Left lobe of liver (tissue), 2 donors: ENCODE measurements around the gene FOXK1. TPM values are rescaled to one million over a fixed set of nuclear protein-coding genes. Genes with fewer than 3 reads are reported as not detected.

ENCODE experiments used
- ATAC-seq: fragments of 200-7000 bp; cut with Tn5 transposase; one replicate; pipeline ENCODE4 v1.9.1; 2020; ENCODE audit warnings: mild to moderate bottlenecking, moderate library complexity
- DNase-seq: peaks from one replicate; pipeline ENCODE4 v3.0.0-alpha.2; 2020; ENCODE audit warnings: low spot score
- total RNA-seq: library from RNA; stranded (reverse); gene quantifications from one replicate; pipeline ENCODE4 v1.2.1, GENCODE V29; 2021
- donor health status: DM: no; HTN: no; CAD: no; lungs with moderate emphysema.
- donor health status: DM: no; HTN: yes; CAD: no.

The FOXK1 gene
- total RNA-seq, 1 donor from 2014 or later: 8.4 TPM

- DNase-seq: no peak
- ATAC-seq: no peak
These were observed 80.3 kb downstream of the FOXK1 start for GRCh38 chr7:4762121-4763055.

- DNase-seq: no peak
- ATAC-seq: no peak
These were observed 81.1 kb downstream of the FOXK1 start for GRCh38 chr7:4763091-4763793.

GRCh38 chr7:4763794-4764185, 81.7 kb downstream of the FOXK1 start:
- no peak for ATAC-seq
- no peak for DNase-seq

GRCh38 chr7:4764402-4765007, 82.4 kb downstream of the FOXK1 start:
- DNase-seq (no peak), ATAC-seq (no peak)

- DNase-seq: no peak
- ATAC-seq: peak; percentile 31
These were observed 83.8 kb downstream of the FOXK1 start for GRCh38 chr7:4765776-4766490.

- ATAC-seq (no peak), DNase-seq (no peak)
These were observed 84.8 kb downstream of the FOXK1 start for GRCh38 chr7:4766666-4767519.

- no peak for ATAC-seq
- DNase-seq: no peak
These were observed 86.8 kb downstream of the FOXK1 start for GRCh38 chr7:4768597-4769569.

- ATAC-seq (no peak), DNase-seq (no peak)
These were observed 87.7 kb downstream of the FOXK1 start for GRCh38 chr7:4769761-4770160.

GRCh38 chr7:4770886-4771285, 88.8 kb downstream of the FOXK1 start:
- no peak for DNase-seq

GRCh38 chr7:4771737-4772136, 89.6 kb downstream of the FOXK1 start:
- DNase-seq (no peak), ATAC-seq (no peak)

More at GRCh38 chr7:4770886-4771285, 88.8 kb downstream of the FOXK1 start:
- ATAC-seq: no peak

- DNase-seq (no peak), ATAC-seq (no peak)
These were observed 90.2 kb downstream of the FOXK1 start for GRCh38 chr7:4772306-4772705.

GRCh38 chr7:4774007-4774406, 91.9 kb downstream of the FOXK1 start:
- DNase-seq: no peak
- ATAC-seq: no peak

GRCh38 chr7:4774658-4775249, 92.7 kb downstream of the FOXK1 start:
- peak; percentile 29 for ATAC-seq
- DNase-seq: no peak

- peak; percentile 96 for DNase-seq
- ATAC-seq: peak; percentile 96
These were observed 93.3 kb downstream of the FOXK1 start, which contains the start of gene AP5Z1 for GRCh38 chr7:4775250-4775847. Gene AP5Z1, plus strand, starts transcription at chr7:4775623. Its CDS starts 93 bp downstream, at chr7:4775716.

- no peak for DNase-seq
- peak; percentile 25 for ATAC-seq
These were observed 93.9 kb downstream of the FOXK1 start for GRCh38 chr7:4775848-4776623.

- no peak for DNase-seq
- no peak for ATAC-seq
These were observed 97.0 kb downstream of the FOXK1 start for GRCh38 chr7:4779118-4779517.
